K562 (cell line): ENCODE results near the gene PTPRG.

ENCODE experiments used
- CBX2 ChIP-seq: fragments of 200-600 bp; sonication (generic); IDR thresholded peaks from one replicate; pipeline ENCODE4 v1.6.1; 2012; ENCODE audit warnings: mild to moderate bottlenecking, low read length, inconsistent platforms; ENCODE audit not compliant: insufficient read depth, poor library complexity, severe bottlenecking
- NCOA2 ChIP-seq, 2 experiments: fragments of 450-650 bp; IDR thresholded peaks; 2 replicates each; pipeline ENCODE4 v1.6.1; 2018; ENCODE audit warnings: mild to moderate bottlenecking in 2 of 2, moderate library complexity in 1 of 2; ENCODE audit not compliant: partially characterized antibody in 2 of 2
- POLR2AphosphoS5 ChIP-seq: IDR thresholded peaks from 2 replicates; pipeline ENCODE4 v1.6.1; 2011; ENCODE audit warnings: mild to moderate bottlenecking, low read depth, low read length, moderate library complexity; ENCODE audit not compliant: control insufficient read depth, insufficient read depth

GRCh38 chr3:62044874-62045411 lies 483.6 kb downstream of the PTPRG start:
- TF ChIP-seq POLR2AphosphoS5 (no peak), CBX2 (no peak), NCOA2 (IDR thresholded peaks at IDR 0.05; ENCODE audit: partially characterized antibody in 2 of 2) (no peak)
